ENCODE data around the gene TOX3. TPM values are rescaled to one million over a fixed set of nuclear protein-coding genes. Genes with fewer than 3 reads are reported as not detected.

Gene TOX3
- total RNA-seq, 4 donors from 2014 or later: 1.7 TPM; not detected in 3

DNA sequence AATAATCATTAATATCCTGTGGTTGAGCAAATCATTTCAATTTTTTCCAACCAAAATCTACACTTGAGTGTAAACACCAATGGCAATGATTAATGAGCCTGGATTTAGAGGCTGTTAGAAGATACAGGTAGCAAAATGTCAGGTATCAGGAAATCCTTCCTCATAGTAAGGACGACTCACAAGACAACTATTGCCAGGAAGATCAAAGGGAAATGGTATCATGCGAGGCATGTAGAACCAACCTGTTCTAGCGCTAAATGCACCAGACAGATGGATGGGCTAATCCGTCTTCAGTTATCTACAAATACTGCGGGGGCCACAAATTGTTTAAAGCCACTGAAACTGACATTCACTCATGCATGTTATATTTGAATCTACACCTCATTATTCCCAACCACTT lies 28.1 kb downstream of the TOX3 start:
- Histone ChIP-seq H3K27me3 (no peaks in the 10 kb centered on the region), H3K9me3 (no peaks in the 10 kb centered on the region), H3K4me1 (no peaks in the 10 kb centered on the region), H3K27ac (no peak overlapping the region), H3K4me3 (no peak overlapping the region), H3K36me3 (no peaks in the 10 kb centered on the region)
- WGBS, 2 donors: 89% methylated on average over 5 of the region's 5 CpGs
- no peak for DNase-seq (ENCODE audit: low spot score in 2 of 2)
- TF ChIP-seq CTCF (IDR thresholded peaks at IDR 0.05) (no peak), EP300 (IDR thresholded peaks at IDR 0.05) (no peak), POLR2A (IDR thresholded peaks at IDR 0.05) (no peak)

DNA sequence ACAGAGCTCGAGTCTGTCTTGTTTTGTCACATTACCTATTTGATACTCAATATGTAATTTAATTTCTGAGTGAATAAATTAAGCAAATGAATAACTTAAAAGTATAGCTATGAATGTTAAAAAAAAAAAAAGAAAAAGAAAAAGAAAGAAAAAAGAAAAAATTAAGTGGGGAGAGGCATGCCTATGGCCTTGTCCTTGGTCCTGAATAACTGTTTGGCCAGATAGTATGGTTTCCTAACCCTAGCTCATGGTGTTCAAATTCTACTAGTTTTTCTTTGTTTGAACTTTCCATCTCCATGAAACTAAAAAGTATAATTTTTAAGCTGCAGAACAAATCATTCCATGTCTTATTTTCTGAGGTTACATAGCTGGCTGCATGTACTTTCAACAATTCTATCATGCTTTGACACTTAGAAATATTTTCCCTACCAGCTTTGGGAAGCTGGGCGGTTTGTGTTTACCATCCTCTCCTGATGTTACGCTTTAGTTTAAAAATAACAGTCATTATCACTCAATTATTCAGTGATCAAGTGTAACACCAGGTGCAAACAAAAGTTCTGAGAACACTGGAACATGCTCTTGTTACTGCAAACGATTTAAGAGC lies 31.8 kb downstream of the TOX3 start:
- TF ChIP-seq POLR2A (IDR thresholded peaks at IDR 0.05) (no peak), EP300 (IDR thresholded peaks at IDR 0.05) (no peak), CTCF (IDR thresholded peaks at IDR 0.05) (no peak)
- Histone ChIP-seq H3K27me3 (no peaks in the 10 kb centered on the region), H3K4me1 (no peaks in the 10 kb centered on the region), H3K27ac (no peak overlapping the region), H3K4me3 (no peak overlapping the region), H3K9me3 (no peaks in the 10 kb centered on the region), H3K36me3 (no peaks in the 10 kb centered on the region)
- DNase-seq (ENCODE audit: low spot score in 2 of 2): no peak
- WGBS, 2 donors: 65 to 72% methylated on average over 4 of the region's 4 CpGs

DNA sequence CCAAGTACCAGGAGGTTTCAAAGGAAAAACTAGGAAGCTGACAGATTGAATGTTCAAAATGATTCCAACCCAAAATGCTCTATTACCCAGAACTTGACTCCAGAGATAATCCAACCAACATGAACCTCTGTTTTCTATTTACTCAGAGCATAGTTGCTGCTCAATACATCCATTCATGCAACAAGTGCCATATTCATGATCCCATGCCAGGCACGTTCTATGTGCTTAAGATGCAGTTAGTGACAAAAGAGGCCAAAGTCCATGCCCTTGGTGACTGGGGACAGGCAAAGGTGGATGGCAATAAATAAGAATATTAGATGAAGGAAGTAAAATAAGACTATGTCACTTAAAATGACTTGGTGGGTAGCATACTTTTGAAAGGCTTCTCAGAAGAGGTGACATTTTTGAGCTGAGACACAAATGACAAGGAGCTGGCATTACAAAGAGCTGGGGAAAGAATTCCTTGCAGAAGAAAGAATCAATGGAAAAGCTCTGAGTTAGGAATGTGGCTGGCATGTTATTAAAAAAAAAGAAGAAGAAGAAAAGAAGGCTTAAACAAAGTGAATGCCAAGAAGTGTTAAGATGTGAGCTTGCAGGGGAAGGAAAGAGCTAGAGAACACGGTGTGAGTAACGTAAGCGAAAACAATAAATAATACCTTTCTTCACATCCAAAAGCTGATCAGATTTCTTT lies 34.5 kb downstream of the TOX3 start:
- Histone ChIP-seq H3K4me1 (no peaks in the 10 kb centered on the region), H3K4me3 (no peak overlapping the region), H3K27ac (no peak overlapping the region), H3K27me3 (no peaks in the 10 kb centered on the region), H3K36me3 (no peaks in the 10 kb centered on the region), H3K9me3 (no peaks in the 10 kb centered on the region)
- DNase-seq (ENCODE audit: low spot score in 2 of 2): no peak
- WGBS, 2 donors: 55 to 62% methylated on average over 4 of the region's 4 CpGs
- no peak for TF ChIP-seq EP300 (IDR thresholded peaks at IDR 0.05)

DNA sequence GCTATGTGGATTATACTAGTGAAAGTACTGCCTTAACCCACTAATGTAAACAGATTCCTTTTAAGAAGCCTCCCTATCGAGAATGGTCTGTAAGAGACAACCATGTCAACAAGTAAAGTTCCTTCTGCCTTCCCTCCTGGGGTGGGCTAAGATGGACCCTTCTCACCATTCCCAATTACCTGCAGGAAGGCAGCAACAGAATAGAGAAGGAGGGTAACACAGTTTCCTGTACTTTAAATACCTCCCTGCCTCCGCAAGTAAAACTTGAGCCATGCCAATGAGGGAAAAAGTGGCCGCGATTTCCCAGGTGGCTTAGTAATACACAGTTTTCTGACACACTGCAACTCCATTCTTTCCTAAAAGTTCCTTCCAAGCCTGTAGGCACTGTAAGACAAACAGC lies 45.2 kb downstream of the TOX3 start:
- H3K9me3 ChIP-seq: no peaks in the 10 kb centered on the region
- 66 to 76% methylated on average over 4 of the region's 4 CpGs for WGBS, 2 donors
- TF ChIP-seq POLR2A (IDR thresholded peaks at IDR 0.05) (no peak), EP300 (IDR thresholded peaks at IDR 0.05) (no peak), CTCF (IDR thresholded peaks at IDR 0.05) (no peak)

DNA sequence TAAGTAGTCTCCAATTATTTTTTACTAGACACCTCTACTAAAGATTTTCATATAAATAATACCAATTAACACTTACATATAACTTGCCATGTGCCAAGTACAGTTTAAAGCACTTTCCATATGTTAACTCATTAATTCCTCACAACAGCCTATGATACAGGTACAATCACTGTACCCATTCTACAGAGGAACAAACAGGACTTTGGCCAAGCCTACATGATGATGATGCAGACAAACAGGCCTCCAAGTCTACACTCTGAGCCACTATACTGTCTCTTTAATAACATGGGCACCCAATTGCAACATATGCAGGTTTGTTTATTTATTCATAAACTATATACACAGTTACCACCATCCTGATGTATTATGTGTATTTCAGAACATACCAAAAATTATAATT lies 46.0 kb downstream of the TOX3 start:
- TF ChIP-seq CTCF (IDR thresholded peaks at IDR 0.05): no peak
- TF ChIP-seq EP300 (IDR thresholded peaks at IDR 0.05): no peak
- no peak for TF ChIP-seq POLR2A (IDR thresholded peaks at IDR 0.05)
- H3K27me3 ChIP-seq: no peaks in the 10 kb centered on the region
- no peak overlapping the region for H3K27ac ChIP-seq
- no peak overlapping the region for H3K4me3 ChIP-seq
- H3K36me3 ChIP-seq: no peaks in the 10 kb centered on the region
- peaks cover 0 to 13% (median 0%) of the 10 kb centered on the region in 4 donors for H3K4me1 ChIP-seq
- H3K9me3 ChIP-seq: no peaks in the 10 kb centered on the region
- no peak for DNase-seq (ENCODE audit: low spot score in 2 of 2)

More for the DNA sequence above, 45.2 kb downstream of the TOX3 start:
- peaks cover 0 to 7% (median 0%) of the 10 kb centered on the region in 4 donors for H3K4me1 ChIP-seq
- DNase-seq (ENCODE audit: low spot score in 2 of 2): no peak
- H3K27ac ChIP-seq: no peak overlapping the region
- H3K36me3 ChIP-seq: no peaks in the 10 kb centered on the region
- H3K27me3 ChIP-seq: no peaks in the 10 kb centered on the region
- no peak overlapping the region for H3K4me3 ChIP-seq
